Mucosa of stomach (tissue), 1 donor: ENCODE data around the gene PLAAT4.
"Not testable (repeated sequence)": the region's sequence is repeated elsewhere in the genome, so short reads cannot be mapped to it uniquely, and the experiment has no call there.

ENCODE experiments used
- H3K27me3 ChIP-seq: one replicate; pipeline ENCODE4 v1.7.0; 2013; ENCODE audit warnings: mild to moderate bottlenecking, low read length; ENCODE audit not compliant: control insufficient read depth, insufficient read depth
- H3K36me3 ChIP-seq: one replicate; pipeline ENCODE4 v1.7.0; 2013; ENCODE audit warnings: low read length; ENCODE audit not compliant: control insufficient read depth, insufficient read depth
- H3K4me1 ChIP-seq: one replicate; pipeline ENCODE4 v1.7.0; 2013; ENCODE audit warnings: mild to moderate bottlenecking, low read length; ENCODE audit not compliant: control insufficient read depth, insufficient read depth
- H3K4me3 ChIP-seq: one replicate; pipeline ENCODE4 v1.7.0; 2013; ENCODE audit warnings: low read length
- H3K9ac ChIP-seq: one replicate; pipeline ENCODE4 v1.7.0; 2013; ENCODE audit warnings: mild to moderate bottlenecking, low read length, moderate library complexity
- H3K9me3 ChIP-seq: one replicate; pipeline ENCODE4 v1.7.0; 2013; ENCODE audit warnings: mild to moderate bottlenecking, low read length, moderate library complexity; ENCODE audit not compliant: control insufficient read depth
- donor health status: Pancreatic carcinoma.

The PLAAT4 gene

GRCh38 chr11:63517156-63517555, 19.5 kb upstream of the PLAAT4 start:
- Histone ChIP-seq H3K4me3 (no peak overlapping the region), H3K4me1 (no peaks in the 10 kb centered on the region), H3K9ac (no peak overlapping the region), H3K36me3 (no peaks in the 10 kb centered on the region), H3K27me3 (no peaks in the 10 kb centered on the region), H3K9me3 (no peaks in the 10 kb centered on the region)

- no peak overlapping the region for H3K4me3 ChIP-seq
- no peaks in the 10 kb centered on the region for H3K36me3 ChIP-seq
- H3K9ac ChIP-seq = no peak overlapping the region
- H3K4me1 ChIP-seq = no peaks in the 10 kb centered on the region
- no peaks in the 10 kb centered on the region for H3K27me3 ChIP-seq
- no peaks in the 10 kb centered on the region for H3K9me3 ChIP-seq
These were observed 18.1 kb upstream of the PLAAT4 start for GRCh38 chr11:63518548-63518947.

GRCh38 chr11:63520606-63521170, 15.9 kb upstream of the PLAAT4 start:
- Histone ChIP-seq H3K36me3 (no peaks in the 10 kb centered on the region), H3K4me1 (peaks cover 5% of the 10 kb centered on the region)

GRCh38 chr11:63521896-63522295, 14.7 kb upstream of the PLAAT4 start:
- no peaks in the 10 kb centered on the region for H3K9me3 ChIP-seq
- no peak overlapping the region for H3K4me3 ChIP-seq
- H3K27me3 ChIP-seq = no peaks in the 10 kb centered on the region
- H3K36me3 ChIP-seq = no peaks in the 10 kb centered on the region
- H3K4me1 ChIP-seq = peaks cover 5% of the 10 kb centered on the region
- no peak overlapping the region for H3K9ac ChIP-seq

More at GRCh38 chr11:63520606-63521170, 15.9 kb upstream of the PLAAT4 start:
- no peaks in the 10 kb centered on the region for H3K9me3 ChIP-seq
- H3K4me3 ChIP-seq = no peak overlapping the region
- no peak overlapping the region for H3K9ac ChIP-seq
- H3K27me3 ChIP-seq = no peaks in the 10 kb centered on the region

GRCh38 chr11:63523151-63523550, 13.5 kb upstream of the PLAAT4 start:
- H3K9ac ChIP-seq = no peak overlapping the region
- H3K9me3 ChIP-seq = no peaks in the 10 kb centered on the region
- no peaks in the 10 kb centered on the region for H3K27me3 ChIP-seq
- H3K36me3 ChIP-seq = no peaks in the 10 kb centered on the region
- H3K4me1 ChIP-seq = peaks cover 5% of the 10 kb centered on the region
- H3K4me3 ChIP-seq = no peak overlapping the region

GRCh38 chr11:63527667-63528066, 8.9 kb upstream of the PLAAT4 start:
- H3K27me3 ChIP-seq = no peaks in the 10 kb centered on the region
- H3K9ac ChIP-seq = no peak overlapping the region
- H3K4me1 ChIP-seq = peaks cover 15% of the 10 kb centered on the region
- no peak overlapping the region for H3K4me3 ChIP-seq
- no peaks in the 10 kb centered on the region for H3K36me3 ChIP-seq
- H3K9me3 ChIP-seq = no peaks in the 10 kb centered on the region

- not testable (repeated sequence) for H3K36me3 ChIP-seq, H3K9ac ChIP-seq, H3K27me3 ChIP-seq, H3K4me3 ChIP-seq, H3K9me3 ChIP-seq
- H3K4me1 ChIP-seq = peaks cover 15% of the 10 kb centered on the region
These were observed 8.5 kb upstream of the PLAAT4 start for GRCh38 chr11:63528156-63528555.

GRCh38 chr11:63528729-63529278, 7.8 kb upstream of the PLAAT4 start:
- H3K9me3 ChIP-seq, H3K9ac ChIP-seq, H3K36me3 ChIP-seq, H3K27me3 ChIP-seq, H3K4me3 ChIP-seq: not testable (repeated sequence)
- peaks cover 13% of the 10 kb centered on the region for H3K4me1 ChIP-seq

- not testable (repeated sequence) for H3K36me3 ChIP-seq, H3K9me3 ChIP-seq, H3K9ac ChIP-seq, H3K27me3 ChIP-seq, H3K4me1 ChIP-seq, H3K4me3 ChIP-seq
These were observed 7.2 kb upstream of the PLAAT4 start for GRCh38 chr11:63529373-63529772.

- peaks cover 9% of the 10 kb centered on the region for H3K4me1 ChIP-seq
- no peaks in the 10 kb centered on the region for H3K9me3 ChIP-seq
- no peaks in the 10 kb centered on the region for H3K27me3 ChIP-seq
- no peak overlapping the region for H3K9ac ChIP-seq
- no peaks in the 10 kb centered on the region for H3K36me3 ChIP-seq
- no peak overlapping the region for H3K4me3 ChIP-seq
These were observed 6.6 kb upstream of the PLAAT4 start for GRCh38 chr11:63530021-63530420.

- not testable (repeated sequence) for H3K4me3 ChIP-seq, H3K9ac ChIP-seq, H3K36me3 ChIP-seq, H3K27me3 ChIP-seq, H3K9me3 ChIP-seq
- peaks cover 15% of the 10 kb centered on the region for H3K4me1 ChIP-seq
These were observed 5.4 kb upstream of the PLAAT4 start for GRCh38 chr11:63531074-63531792.

GRCh38 chr11:63532117-63532516, 4.5 kb upstream of the PLAAT4 start:
- Histone ChIP-seq H3K9me3 (no peaks in the 10 kb centered on the region), H3K27me3 (no peaks in the 10 kb centered on the region), H3K4me1 (peaks cover 20% of the 10 kb centered on the region), H3K36me3 (no peaks in the 10 kb centered on the region), H3K4me3 (no peak overlapping the region), H3K9ac (no peak overlapping the region)
